Measurements from ENCODE around the gene PCDH9.

DNA sequence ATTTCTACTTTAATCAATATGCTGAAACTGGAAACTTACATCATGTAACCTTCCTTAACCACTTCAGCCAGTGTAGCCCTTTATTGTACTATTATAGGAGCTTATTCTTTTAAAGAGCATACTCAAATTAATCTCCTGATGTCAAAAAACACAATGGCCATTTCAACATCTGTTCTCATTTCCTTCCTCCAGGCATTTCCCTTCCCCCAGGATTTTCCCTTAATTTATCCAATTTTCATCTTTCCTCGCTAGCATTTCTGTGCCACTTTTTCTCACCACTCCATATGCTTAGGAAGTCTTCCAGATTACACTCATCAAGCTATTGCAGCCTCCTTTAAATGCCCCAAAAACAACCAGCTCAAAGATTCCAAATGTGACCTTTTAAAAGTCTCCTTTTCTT, 265.0 kb downstream of the PCDH9 start:
- no peak for TF ChIP-seq POLR2A (IDR thresholded peaks at IDR 0.05; ENCODE audit: insufficient read depth in 1 of 2, low read depth in 2 of 2, low read length in 2 of 2)
- no peak for TF ChIP-seq RFX5 (IDR thresholded peaks at IDR 0.05; ENCODE audit: low read depth, low read length)
- TF ChIP-seq NCOR1 (IDR thresholded peaks at IDR 0.05; ENCODE audit: borderline replicate concordance, low read length): no peak
- no peak for TF ChIP-seq ZBTB37 (CRISPR knock-in tag; IDR thresholded peaks at IDR 0.05)
- no peak for TF ChIP-seq BRCA1 (CRISPR knock-in tag; IDR thresholded peaks at IDR 0.05)
- no peak for TF ChIP-seq POLR2AphosphoS5 (IDR thresholded peaks at IDR 0.05; ENCODE audit: low read depth, low read length)
- TF ChIP-seq, protein P1, sequence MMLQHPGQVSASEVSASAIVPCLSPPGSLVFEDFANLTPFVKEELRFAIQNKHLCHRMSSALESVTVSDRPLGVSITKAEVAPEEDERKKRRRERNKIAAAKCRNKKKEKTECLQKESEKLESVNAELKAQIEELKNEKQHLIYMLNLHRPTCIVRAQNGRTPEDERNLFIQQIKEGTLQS (CRISPR knock-in tag; IDR thresholded peaks at IDR 0.05): no peak
- TF ChIP-seq CHCHD3 (CRISPR knock-in tag; IDR thresholded peaks at IDR 0.05): no peak
- TF ChIP-seq ZBTB44 (CRISPR knock-in tag; IDR thresholded peaks at IDR 0.05): no peak
- TF ChIP-seq BCL3 (CRISPR knock-in tag; IDR thresholded peaks at IDR 0.05): no peak
- TF ChIP-seq, protein P2, sequence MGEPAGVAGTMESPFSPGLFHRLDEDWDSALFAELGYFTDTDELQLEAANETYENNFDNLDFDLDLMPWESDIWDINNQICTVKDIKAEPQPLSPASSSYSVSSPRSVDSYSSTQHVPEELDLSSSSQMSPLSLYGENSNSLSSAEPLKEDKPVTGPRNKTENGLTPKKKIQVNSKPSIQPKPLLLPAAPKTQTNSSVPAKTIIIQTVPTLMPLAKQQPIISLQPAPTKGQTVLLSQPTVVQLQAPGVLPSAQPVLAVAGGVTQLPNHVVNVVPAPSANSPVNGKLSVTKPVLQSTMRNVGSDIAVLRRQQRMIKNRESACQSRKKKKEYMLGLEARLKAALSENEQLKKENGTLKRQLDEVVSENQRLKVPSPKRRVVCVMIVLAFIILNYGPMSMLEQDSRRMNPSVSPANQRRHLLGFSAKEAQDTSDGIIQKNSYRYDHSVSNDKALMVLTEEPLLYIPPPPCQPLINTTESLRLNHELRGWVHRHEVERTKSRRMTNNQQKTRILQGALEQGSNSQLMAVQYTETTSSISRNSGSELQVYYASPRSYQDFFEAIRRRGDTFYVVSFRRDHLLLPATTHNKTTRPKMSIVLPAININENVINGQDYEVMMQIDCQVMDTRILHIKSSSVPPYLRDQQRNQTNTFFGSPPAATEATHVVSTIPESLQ (CRISPR knock-in tag; conservative IDR thresholded peaks at IDR 0.05): no peak
- TF ChIP-seq, protein P3, sequence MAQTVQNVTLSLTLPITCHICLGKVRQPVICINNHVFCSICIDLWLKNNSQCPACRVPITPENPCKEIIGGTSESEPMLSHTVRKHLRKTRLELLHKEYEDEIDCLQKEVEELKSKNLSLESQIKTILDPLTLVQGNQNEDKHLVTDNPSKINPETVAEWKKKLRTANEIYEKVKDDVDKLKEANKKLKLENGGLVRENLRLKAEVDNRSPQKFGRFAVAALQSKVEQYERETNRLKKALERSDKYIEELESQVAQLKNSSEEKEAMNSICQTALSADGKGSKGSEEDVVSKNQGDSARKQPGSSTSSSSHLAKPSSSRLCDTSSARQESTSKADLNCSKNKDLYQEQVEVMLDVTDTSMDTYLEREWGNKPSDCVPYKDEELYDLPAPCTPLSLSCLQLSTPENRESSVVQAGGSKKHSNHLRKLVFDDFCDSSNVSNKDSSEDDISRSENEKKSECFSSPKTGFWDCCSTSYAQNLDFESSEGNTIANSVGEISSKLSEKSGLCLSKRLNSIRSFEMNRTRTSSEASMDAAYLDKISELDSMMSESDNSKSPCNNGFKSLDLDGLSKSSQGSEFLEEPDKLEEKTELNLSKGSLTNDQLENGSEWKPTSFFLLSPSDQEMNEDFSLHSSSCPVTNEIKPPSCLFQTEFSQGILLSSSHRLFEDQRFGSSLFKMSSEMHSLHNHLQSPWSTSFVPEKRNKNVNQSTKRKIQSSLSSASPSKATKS (CRISPR knock-in tag; IDR thresholded peaks at IDR 0.05): no peak
- no peak for TF ChIP-seq ZNF383 (CRISPR knock-in tag; IDR thresholded peaks at IDR 0.05; ENCODE audit: borderline replicate concordance)
- TF ChIP-seq MAX (IDR thresholded peaks at IDR 0.05): no peak
